HEK293T (cell line): ENCODE results near the gene BRD4.

ENCODE experiments used
- CTCF ChIA-PET: fragments of 350-600 bp; formaldehyde crosslinking; extraction: SDS; loops from one replicate; lab custom pipeline; 2021; ENCODE audit warnings: antibody characterized with exemption, inconsistent platforms; lab: Yijun Ruan, JAX
- POLR2A ChIA-PET: fragments of 350-600 bp; formaldehyde crosslinking; extraction: SDS; loops from one replicate; lab custom pipeline; 2020; ENCODE audit warnings: antibody characterized with exemption, inconsistent platforms; lab: Yijun Ruan, JAX
- DNase-seq: peaks from one replicate; pipeline ENCODE4 v3.0.0; 2012; ENCODE audit warnings: mixed read lengths; ENCODE audit errors: extremely low spot score
- ARNT ChIP-seq: fragments of 450-650 bp; IDR thresholded peaks from 2 replicates; pipeline ENCODE4 v1.6.1; 2017; ENCODE audit warnings: mild to moderate bottlenecking
- BHLHE40 ChIP-seq: fragments of 450-650 bp; IDR thresholded peaks from 2 replicates; pipeline ENCODE4 v1.6.1; 2016; ENCODE audit warnings: mild to moderate bottlenecking, moderate library complexity, borderline replicate concordance
- CTBP1 ChIP-seq: fragments of 450-650 bp; IDR thresholded peaks from 2 replicates; pipeline ENCODE4 v1.6.1; 2016; ENCODE audit warnings: borderline replicate concordance
- ELF4 ChIP-seq: fragments of 450-650 bp; IDR thresholded peaks from 2 replicates; pipeline ENCODE4 v1.6.1; 2017; ENCODE audit warnings: antibody characterized with exemption
- FOXA1 ChIP-seq: fragments of 450-650 bp; IDR thresholded peaks from 2 replicates; pipeline ENCODE4 v1.6.1; 2016; ENCODE audit warnings: mild to moderate bottlenecking
- FOXK2 ChIP-seq: fragments of 450-650 bp; IDR thresholded peaks from 2 replicates; pipeline ENCODE4 v1.6.1; 2016; ENCODE audit warnings: mild to moderate bottlenecking
- FOXM1 ChIP-seq: fragments of 450-650 bp; IDR thresholded peaks from 2 replicates; pipeline ENCODE4 v1.6.1; 2017; ENCODE audit warnings: mild to moderate bottlenecking, borderline replicate concordance
- HDGF ChIP-seq: fragments of 450-650 bp; IDR thresholded peaks from 2 replicates; pipeline ENCODE4 v1.6.1; 2017; ENCODE audit warnings: antibody characterized with exemption, borderline replicate concordance
- L3MBTL2 ChIP-seq: fragments of 450-650 bp; conservative IDR thresholded peaks from 2 replicates; pipeline ENCODE4 v1.6.1; 2016; ENCODE audit warnings: mild to moderate bottlenecking
- LEF1 ChIP-seq: fragments of 450-650 bp; IDR thresholded peaks from 2 replicates; pipeline ENCODE4 v1.6.1; 2017; ENCODE audit warnings: mild to moderate bottlenecking, borderline replicate concordance
- NFRKB ChIP-seq: fragments of 450-650 bp; IDR thresholded peaks from 2 replicates; pipeline ENCODE4 v1.6.1; 2016; ENCODE audit warnings: mild to moderate bottlenecking, moderate library complexity
- SP1 ChIP-seq: fragments of 450-650 bp; IDR thresholded peaks from 2 replicates; pipeline ENCODE4 v1.6.1; 2017
- SUZ12 ChIP-seq: fragments of 450-650 bp; IDR thresholded peaks from 2 replicates; pipeline ENCODE4 v1.6.1; 2016; ENCODE audit warnings: mild to moderate bottlenecking
- TARDBP ChIP-seq: fragments of 450-650 bp; IDR thresholded peaks from 2 replicates; pipeline ENCODE4 v1.6.1; 2016
- ZNF384 ChIP-seq: fragments of 450-650 bp; IDR thresholded peaks from 2 replicates; pipeline ENCODE4 v1.6.1; 2016
- TF ChIP-seq, protein P1 (sequence below): fragments of 450-650 bp; IDR thresholded peaks from 2 replicates; pipeline ENCODE4 v1.6.1; 2016

Gene BRD4

DNA sequence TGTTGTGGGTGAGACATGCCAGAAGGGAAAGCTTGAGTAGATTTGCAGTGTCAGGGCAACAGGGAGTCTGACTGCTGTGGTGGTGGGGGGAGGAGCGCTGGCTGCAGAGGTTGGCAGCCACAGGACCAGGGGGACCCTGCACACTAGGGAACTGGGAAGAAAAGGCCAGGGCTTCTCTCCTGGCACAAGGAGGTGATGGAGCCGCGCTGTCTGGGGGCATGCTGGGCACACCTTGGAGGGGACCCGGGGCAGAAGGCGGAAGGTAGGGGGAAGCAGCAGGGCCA lies 86.2 kb downstream of the BRD4 start:
- POLR2A ChIA-PET = no interaction called here
- DNase-seq = no peak
- TF ChIP-seq ARNT (no peak), BHLHE40 (no peak), ELF4 (no peak), SP1 (no peak), FOXK2 (no peak), ZNF384 (no peak), CTBP1 (no peak), FOXA1 (no peak), NFRKB (no peak), SUZ12 (no peak), HDGF (no peak), LEF1 (no peak), L3MBTL2 (no peak), FOXM1 (no peak), TARDBP (no peak)
- TF ChIP-seq, protein P1, sequence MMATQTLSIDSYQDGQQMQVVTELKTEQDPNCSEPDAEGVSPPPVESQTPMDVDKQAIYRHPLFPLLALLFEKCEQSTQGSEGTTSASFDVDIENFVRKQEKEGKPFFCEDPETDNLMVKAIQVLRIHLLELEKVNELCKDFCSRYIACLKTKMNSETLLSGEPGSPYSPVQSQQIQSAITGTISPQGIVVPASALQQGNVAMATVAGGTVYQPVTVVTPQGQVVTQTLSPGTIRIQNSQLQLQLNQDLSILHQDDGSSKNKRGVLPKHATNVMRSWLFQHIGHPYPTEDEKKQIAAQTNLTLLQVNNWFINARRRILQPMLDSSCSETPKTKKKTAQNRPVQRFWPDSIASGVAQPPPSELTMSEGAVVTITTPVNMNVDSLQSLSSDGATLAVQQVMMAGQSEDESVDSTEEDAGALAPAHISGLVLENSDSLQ = no peak
- CTCF ChIA-PET = no interaction called here

DNA sequence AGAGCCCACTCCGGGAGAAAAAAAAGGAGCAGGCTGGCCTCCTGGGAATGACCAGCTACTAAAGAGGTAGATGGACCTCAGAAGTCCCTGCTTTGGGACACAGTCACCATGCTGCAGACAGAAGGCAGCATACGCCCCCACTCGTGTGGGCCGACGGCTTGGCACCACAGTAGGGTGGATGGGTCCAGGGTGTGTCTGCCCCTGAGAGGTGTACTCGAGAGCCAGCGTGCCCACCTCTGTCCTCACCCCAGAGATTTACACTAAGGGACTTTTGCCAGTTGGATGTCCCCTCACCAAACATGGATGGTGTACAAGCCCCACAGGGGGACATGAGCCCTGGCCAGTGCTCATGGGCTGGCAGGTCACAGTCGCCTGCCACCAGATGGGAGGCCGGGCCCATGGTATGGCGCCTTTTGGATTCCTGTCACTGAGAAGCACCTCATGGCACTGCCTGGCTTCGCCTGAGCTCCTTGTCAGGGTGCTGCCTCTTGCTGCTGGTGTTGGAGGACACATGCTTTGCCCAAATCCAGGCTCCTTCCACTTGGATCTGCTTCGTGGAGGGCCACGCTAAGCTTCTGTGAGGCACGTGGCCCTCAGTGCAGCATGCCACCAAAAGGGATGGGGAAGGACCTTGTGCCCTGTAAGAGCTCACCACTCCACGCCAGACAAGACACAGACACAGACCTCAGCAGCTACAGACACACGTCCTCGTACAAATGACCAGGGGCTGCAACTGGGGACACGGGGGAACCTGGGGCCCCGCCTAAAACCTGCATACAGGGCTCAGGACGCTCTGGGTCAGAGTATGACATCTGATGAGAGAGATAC lies 86.8 kb downstream of the BRD4 start:
- POLR2A ChIA-PET = no interaction called here
- TF ChIP-seq, protein P1 = no peak
- TF ChIP-seq ZNF384 (no peak), SP1 (no peak), ARNT (no peak), FOXK2 (no peak), L3MBTL2 (no peak), TARDBP (no peak), ELF4 (no peak), FOXM1 (no peak), HDGF (no peak), NFRKB (no peak), BHLHE40 (no peak), FOXA1 (no peak), CTBP1 (no peak), LEF1 (no peak), SUZ12 (no peak)
- DNase-seq = no peak
- CTCF ChIA-PET = no interaction called here

DNA sequence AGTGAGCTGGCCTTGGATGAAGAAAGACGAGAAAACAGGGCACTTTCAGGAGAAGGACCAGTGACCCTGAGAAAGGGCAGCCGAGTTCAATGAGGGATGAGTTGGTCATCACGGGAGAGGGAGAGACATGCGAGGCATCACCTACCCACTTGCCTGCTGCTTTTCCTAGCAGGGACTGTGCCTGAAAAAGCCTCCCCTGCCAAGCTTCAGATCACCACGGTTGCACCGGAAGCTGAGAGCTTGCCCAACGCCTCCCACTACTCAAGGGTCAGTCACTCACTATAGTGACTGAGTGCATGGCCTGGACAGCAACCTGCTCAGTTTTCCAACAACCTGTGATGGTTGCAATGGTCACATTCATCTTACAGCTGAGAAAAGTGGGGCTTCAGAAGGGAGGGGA lies 87.5 kb downstream of the BRD4 start:
- DNase-seq = no peak
- ChIA-PET POLR2A (no interaction called here), CTCF (no interaction called here)
- TF ChIP-seq FOXM1 (no peak), FOXK2 (no peak), NFRKB (no peak), CTBP1 (no peak), LEF1 (no peak), HDGF (no peak), ZNF384 (no peak), L3MBTL2 (no peak), FOXA1 (no peak), ARNT (no peak), BHLHE40 (no peak), ELF4 (no peak), TARDBP (no peak), SUZ12 (no peak), SP1 (no peak)
- TF ChIP-seq, protein P1 = no peak

DNA sequence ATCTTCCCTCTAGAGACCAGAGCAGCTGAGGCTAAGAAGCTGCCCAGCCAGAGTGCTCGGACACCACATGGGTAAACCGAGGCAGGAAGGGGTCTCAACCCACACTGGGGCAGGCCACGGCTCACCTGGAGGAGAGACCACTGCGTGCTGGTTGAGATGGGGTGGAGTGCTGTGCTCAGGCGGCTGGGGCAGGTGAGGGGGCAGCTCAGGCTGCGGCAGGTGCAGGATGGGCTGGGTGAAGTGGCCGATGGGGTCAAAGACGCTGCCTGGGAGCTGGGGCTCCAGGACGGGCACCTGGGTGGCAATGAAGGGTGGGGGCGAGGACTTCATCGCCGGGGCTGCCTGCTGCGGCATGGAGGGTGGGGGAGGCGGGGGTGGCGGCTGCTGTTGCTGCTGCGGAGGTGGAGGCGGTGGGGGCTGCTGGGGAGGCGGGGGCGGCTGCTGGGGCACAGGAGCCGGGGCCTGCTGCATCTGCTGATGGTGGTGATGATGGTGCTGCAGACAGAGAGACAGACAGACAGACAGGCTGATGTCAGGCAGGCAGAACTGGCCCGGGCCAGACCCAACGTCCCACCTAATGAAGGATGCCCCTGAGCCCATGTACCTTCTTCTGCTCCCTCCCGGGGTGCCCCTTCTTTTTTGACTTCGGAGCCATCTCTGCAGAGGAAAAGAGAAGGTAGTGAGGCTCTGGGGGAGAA lies 88.1 kb downstream of the BRD4 start:
- POLR2A ChIA-PET = no interaction called here
- CTCF ChIA-PET = no interaction called here
- no peak for DNase-seq
- TF ChIP-seq SUZ12 (no peak), SP1 (no peak), TARDBP (no peak), LEF1 (no peak), ARNT (no peak), FOXM1 (no peak), BHLHE40 (no peak), CTBP1 (no peak), ZNF384 (no peak), ELF4 (no peak), HDGF (no peak)
- TF ChIP-seq, protein P1 = no peak

DNA sequence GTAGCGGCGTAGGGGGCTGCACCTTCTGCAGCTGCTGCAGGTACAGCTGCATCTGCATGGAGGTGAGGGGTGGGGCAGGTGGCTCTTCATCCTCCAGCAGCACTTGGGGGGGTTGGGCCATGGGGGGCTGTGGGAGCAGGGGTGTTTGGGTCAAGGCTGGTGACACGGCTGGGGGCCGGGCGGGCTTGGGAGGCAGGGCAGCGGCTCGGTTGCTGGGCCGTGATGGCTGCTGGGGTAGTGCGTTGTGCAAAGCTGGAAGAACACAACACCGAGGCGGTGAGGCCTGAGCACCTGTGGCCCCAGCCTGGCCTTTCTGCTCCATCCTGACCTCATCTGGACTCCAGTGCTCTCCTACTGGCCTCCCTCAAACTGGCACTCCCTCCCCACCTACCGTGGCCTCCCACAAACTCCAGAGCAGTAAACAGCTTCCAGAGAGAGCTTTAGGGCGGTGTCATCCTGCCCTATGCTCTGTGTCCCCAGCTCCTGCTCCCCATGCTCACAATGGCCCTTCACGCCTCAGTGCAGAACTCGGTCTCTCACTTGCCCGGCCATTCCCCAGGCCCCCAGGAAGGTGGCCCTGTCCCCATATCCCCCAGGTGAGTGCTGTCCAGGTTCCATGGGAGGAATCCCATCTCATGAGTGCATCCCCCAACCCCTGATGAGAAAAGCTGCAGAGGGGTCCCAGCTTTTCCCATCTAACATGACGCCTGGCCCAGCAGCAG lies 88.9 kb downstream of the BRD4 start:
- no peak for TF ChIP-seq ZNF384
- TF ChIP-seq NFRKB = no peak
- TF ChIP-seq L3MBTL2 = no peak
- TF ChIP-seq, protein P1 = no peak
- TF ChIP-seq TARDBP = no peak
- no peak for TF ChIP-seq FOXK2
- no peak for TF ChIP-seq SUZ12
- TF ChIP-seq HDGF = no peak
- TF ChIP-seq CTBP1 = no peak
- no peak for TF ChIP-seq SP1
- TF ChIP-seq FOXA1 = no peak
- no peak for TF ChIP-seq FOXM1
- no peak for TF ChIP-seq ARNT
- no peak for TF ChIP-seq LEF1
- TF ChIP-seq BHLHE40 = no peak
- ChIA-PET CTCF (no interaction called here), POLR2A (no interaction called here)
- no peak for DNase-seq
